Measurements from ENCODE around the gene OR1I1.

The OR1I1 gene

DNA sequence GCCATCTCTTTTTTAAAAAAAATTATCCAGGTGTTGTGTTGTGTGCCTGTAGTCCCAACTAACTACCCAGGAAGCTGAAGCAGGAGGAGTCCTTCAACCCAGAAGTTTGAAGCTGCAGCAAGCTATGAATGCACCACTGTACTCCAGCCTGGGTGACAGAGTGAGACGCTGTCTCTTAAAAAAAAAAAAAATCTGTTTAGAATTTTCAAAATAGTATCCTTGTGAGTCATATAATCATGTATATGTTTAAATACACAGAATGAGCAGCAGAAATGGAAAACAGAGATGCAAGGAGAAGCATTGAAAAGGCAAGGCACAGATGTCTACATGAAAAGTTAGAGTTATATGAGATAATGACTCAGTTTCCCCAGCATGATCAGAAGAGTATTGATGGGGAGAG, 56.4 kb downstream of the OR1I1 start:
- no peak for TF ChIP-seq CTCF (IDR thresholded peaks at IDR 0.05; ENCODE audit: low read depth, low read length)
- DNase-seq (ENCODE audit: extremely low read depth, low read depth) = no peak

DNA sequence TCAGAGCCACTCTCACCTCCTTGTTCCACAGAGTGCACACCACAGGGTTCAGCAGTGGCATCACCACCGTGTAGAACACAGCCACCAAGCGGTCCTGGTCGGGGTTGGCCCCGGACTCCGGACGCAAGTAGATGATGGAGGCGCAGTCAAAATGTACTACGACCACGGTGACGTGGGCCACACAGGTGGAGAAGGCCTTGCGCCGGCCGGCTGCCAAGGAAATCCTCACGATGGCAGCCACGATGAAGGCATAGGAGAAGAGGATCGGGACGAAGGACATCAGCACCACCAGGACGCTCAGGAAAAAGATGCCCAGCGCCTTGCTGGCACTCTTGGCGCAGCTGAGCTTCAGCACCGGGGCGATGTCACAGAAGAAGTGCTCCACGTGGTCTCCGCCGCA, 59.1 kb downstream of the OR1I1 start:
- DNase-seq (ENCODE audit: extremely low read depth, low read depth) = no peak
- TF ChIP-seq CTCF (IDR thresholded peaks at IDR 0.05; ENCODE audit: low read depth, low read length) = no peak

GRCh38 chr19:15142313-15142712, 60.3 kb downstream of the OR1I1 start:
- DNase-seq (ENCODE audit: extremely low read depth, low read depth) = no peak
- TF ChIP-seq CTCF (IDR thresholded peaks at IDR 0.05; ENCODE audit: low read depth, low read length) = no peak
